Measurements from ENCODE around the gene CFAP46. TPM values are rescaled to one million over a fixed set of nuclear protein-coding genes. Genes with fewer than 3 reads are reported as not detected.
A peak's percentile ranks its signal among the peaks of the same experiment; 100 is the strongest.
"Not testable (repeated sequence)": the region's sequence is repeated elsewhere in the genome, so short reads cannot be mapped to it uniquely, and the experiment has no call there.

Gene CFAP46
- total RNA-seq, 6 donors from 2014 or later: 0.60 to 28.3 (median 8.0) TPM

DNA sequence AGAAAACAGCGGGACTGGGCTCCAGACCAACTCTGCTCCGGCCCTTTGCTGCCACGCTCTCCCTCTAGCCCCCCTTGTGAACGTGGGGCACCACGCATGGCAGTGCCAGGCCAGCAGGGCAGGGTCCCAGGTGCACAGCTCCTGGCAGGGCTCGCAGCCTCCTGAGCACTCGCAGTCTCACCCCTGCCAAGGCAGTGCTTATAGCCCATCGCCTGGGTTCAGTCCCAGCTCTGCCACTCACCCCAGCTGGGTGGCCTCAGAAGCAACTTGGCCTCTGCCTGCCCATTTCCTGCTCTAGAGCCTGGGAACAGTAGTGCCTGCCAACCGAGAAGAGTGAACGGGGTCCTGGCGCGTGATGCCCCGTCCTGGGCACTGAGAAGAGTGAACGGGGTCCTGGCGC, 36.3 kb downstream of the CFAP46 start:
- H3K4me3 ChIP-seq: no peak overlapping the region
- DNase-seq (peak in 1 of 2 donors; percentile 56), ATAC-seq (ENCODE audit: low FRiP score in 2 of 2) (no peak)
- no peak overlapping the region for H3K27ac ChIP-seq
- H3K27me3 ChIP-seq: no peaks in the 10 kb centered on the region
- no peaks in the 10 kb centered on the region for H3K36me3 ChIP-seq
- 81 to 91% methylated on average over 8 to 15 of the region's 15 CpGs for WGBS, 2 donors
- no peaks in the 10 kb centered on the region for H3K4me1 ChIP-seq
- TF ChIP-seq POLR2AphosphoS5 (IDR thresholded peaks at IDR 0.05) (no peak), POLR2A (IDR thresholded peaks at IDR 0.05) (no peak), EP300 (IDR thresholded peaks at IDR 0.05) (no peak)
- TF ChIP-seq, protein P1, sequence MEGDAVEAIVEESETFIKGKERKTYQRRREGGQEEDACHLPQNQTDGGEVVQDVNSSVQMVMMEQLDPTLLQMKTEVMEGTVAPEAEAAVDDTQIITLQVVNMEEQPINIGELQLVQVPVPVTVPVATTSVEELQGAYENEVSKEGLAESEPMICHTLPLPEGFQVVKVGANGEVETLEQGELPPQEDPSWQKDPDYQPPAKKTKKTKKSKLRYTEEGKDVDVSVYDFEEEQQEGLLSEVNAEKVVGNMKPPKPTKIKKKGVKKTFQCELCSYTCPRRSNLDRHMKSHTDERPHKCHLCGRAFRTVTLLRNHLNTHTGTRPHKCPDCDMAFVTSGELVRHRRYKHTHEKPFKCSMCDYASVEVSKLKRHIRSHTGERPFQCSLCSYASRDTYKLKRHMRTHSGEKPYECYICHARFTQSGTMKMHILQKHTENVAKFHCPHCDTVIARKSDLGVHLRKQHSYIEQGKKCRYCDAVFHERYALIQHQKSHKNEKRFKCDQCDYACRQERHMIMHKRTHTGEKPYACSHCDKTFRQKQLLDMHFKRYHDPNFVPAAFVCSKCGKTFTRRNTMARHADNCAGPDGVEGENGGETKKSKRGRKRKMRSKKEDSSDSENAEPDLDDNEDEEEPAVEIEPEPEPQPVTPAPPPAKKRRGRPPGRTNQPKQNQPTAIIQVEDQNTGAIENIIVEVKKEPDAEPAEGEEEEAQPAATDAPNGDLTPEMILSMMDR (IDR thresholded peaks at IDR 0.05): no peak
- no peaks in the 10 kb centered on the region for H3K9me3 ChIP-seq

DNA sequence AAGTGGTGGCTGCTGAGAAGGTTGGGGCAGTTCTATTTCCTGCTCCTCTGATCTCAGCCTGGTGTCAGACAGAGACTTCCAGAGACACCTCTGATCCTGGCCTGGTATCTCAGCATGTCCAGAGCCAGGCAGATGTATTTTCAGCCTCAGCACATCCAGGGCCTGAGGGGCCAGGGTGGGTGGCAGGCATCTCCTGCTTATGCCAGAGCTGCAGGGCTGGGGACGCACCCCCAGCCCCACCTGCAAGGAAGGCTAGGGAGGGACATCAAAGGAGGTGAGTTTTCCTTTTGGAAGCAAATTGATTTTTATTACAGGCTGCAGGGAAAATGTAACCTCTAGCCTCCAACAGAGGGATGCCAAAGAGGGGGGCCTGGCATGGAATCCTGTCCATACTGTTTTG, 36.7 kb downstream of the CFAP46 start:
- DNase-seq (no peak), ATAC-seq (ENCODE audit: low FRiP score in 2 of 2) (no peak)
- H3K27ac ChIP-seq: no peak overlapping the region
- no peaks in the 10 kb centered on the region for H3K4me1 ChIP-seq
- H3K4me3 ChIP-seq: no peak overlapping the region
- H3K9me3 ChIP-seq: no peaks in the 10 kb centered on the region
- TF ChIP-seq POLR2AphosphoS5 (IDR thresholded peaks at IDR 0.05) (no peak), POLR2A (IDR thresholded peaks at IDR 0.05) (no peak), EP300 (IDR thresholded peaks at IDR 0.05) (no peak)
- TF ChIP-seq, protein P1 (IDR thresholded peaks at IDR 0.05): no peak
- H3K36me3 ChIP-seq: no peaks in the 10 kb centered on the region
- 100% methylated on average over 1 of the region's 1 CpG for WGBS, 2 donors
- H3K27me3 ChIP-seq: no peaks in the 10 kb centered on the region

DNA sequence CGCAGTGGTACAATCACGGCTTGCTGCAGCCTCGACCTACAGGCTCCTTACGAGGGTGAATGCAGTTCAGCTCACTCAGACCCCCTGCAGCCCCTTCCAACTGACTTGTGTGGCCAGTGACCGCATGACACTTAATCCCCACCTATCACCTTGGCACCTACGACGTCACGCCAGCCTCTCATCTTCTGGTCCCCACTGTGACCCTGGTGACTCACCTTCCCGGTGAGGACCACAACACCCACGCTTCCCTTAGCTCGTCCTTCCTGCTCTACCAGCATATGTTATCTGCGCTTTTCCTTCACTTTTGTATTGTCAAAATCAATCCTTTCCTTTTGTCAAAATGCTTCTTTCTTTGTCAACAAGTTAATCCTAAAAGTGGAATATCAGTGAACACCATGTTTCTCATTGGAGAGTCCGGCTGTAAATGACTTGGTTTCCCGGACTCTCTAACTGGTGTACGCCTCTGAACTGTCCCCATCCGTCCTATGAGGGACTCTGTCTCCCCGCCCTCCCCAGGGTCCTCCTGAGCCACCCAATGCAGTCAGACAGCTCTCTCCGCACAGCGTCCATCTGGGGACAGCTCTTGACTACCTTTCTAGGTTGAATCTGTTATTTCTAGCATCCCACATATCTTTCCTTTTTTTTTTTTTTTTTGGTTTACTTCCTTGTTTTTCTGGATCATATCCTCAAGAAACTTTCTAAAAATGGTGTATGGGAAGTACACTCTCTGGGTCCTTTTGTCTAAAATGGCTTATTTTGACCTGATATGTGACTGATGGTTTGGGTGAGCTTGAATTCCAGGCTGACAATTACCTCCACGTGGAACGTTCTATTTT, 37.3 kb downstream of the CFAP46 start:
- Histone ChIP-seq H3K27ac (no peak overlapping the region), H3K9me3 (no peaks in the 10 kb centered on the region), H3K4me1 (no peaks in the 10 kb centered on the region), H3K4me3 (no peak overlapping the region), H3K27me3 (no peaks in the 10 kb centered on the region), H3K36me3 (no peaks in the 10 kb centered on the region)
- 77 to 81% methylated on average over 21 of the region's 21 CpGs for WGBS, 2 donors
- no peak for DNase-seq
- no peak for ATAC-seq (ENCODE audit: low FRiP score in 2 of 2)
- TF ChIP-seq POLR2A (IDR thresholded peaks at IDR 0.05) (no peak), EP300 (IDR thresholded peaks at IDR 0.05) (no peak), POLR2AphosphoS5 (IDR thresholded peaks at IDR 0.05) (no peak)
- TF ChIP-seq, protein P1 (IDR thresholded peaks at IDR 0.05): no peak

DNA sequence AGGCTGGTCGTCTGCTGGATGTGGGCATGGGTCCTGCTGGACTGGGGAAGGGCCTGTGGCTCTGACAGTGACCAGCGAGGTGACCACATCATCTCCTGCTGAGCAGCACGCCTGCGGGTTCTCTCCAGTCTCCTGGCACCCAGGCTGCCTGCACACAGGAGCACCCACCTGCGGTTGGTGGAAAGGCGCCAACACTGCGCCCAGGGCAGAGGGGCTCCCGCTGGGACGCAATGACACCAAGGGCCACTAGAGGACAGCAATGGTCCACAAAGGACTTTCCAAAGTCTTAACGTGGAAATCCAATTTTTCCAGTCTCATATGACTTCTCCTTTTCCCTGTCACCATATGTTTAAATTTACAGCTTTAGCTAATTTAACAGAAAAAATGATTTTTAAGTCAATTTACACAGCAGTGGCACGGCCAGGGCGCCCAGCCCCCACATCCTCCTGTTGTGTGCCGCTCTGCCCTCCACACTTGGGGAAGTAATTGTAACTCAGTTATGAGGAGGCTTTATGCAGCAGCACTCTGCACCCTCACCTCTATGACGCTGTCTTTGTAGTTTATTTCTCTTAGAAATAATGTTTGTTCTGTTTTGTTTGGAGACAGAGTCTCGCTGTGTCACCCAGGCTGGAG, 38.1 kb downstream of the CFAP46 start:
- peak in 1 of 2 donors; percentile 47 for ATAC-seq (ENCODE audit: low FRiP score in 2 of 2)
- WGBS, 2 donors: 25 to 38% methylated on average over 10 to 15 of the region's 15 CpGs

DNA sequence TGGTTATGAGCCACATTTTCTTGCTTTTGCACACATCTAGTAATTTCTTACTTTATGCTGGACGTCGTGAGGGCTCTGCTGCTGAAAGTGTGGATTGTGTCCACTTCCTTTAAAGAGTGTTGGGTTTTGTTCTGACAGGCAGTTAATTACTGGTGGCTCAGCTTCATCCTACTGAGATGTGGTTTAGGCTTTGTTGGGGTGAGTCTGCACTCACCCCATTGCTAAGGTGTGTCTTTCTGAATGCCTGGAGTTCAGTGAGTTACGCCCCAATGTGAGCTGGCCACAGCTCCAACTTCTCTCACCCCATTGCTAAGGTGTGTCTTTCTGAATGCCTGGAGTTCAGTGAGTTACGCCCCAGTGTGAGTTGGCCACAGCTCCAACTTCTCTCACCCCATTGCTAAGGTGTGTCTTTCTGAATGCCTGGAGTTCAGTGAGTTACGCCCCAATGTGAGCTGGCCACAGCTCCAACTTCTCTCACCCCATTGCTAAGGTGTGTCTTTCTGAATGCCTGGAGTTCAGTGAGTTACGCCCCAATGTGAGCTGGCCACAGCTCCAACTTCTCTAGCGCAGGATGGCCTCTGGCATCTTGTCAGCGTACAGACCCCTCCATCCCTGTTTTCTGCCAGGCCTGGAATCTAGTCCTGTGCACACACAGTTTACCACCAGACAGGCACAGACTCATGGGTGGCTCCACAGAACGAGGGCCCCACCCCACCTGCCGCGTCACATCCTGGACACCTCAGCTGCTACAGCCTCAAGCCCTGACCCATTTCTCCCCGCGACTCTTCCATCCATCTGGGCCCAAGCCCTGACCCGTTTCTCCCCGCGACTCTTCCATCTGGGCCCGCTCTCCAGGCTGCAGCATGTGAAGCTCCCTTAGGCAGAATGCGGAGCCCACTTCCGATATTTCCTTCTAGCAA, 39.5 kb downstream of the CFAP46 start:
- H3K27me3 ChIP-seq; H3K9me3 ChIP-seq; DNase-seq; ATAC-seq (ENCODE audit: low FRiP score in 2 of 2); H3K36me3 ChIP-seq; H3K4me3 ChIP-seq; H3K4me1 ChIP-seq; H3K27ac ChIP-seq: not testable (repeated sequence)
- 84 to 89% methylated on average over 18 to 19 of the region's 19 CpGs for WGBS, 2 donors

More for the DNA sequence above, 38.1 kb downstream of the CFAP46 start:
- no peak overlapping the region for H3K27ac ChIP-seq
- no peaks in the 10 kb centered on the region for H3K9me3 ChIP-seq
- H3K4me3 ChIP-seq: no peak overlapping the region
- TF ChIP-seq, protein P1 (IDR thresholded peaks at IDR 0.05): peak; percentile 49 to 80 (median 64)
- no peak for TF ChIP-seq EP300 (IDR thresholded peaks at IDR 0.05)
- peak in 1 of 2 donors; percentile 43 for DNase-seq
- H3K27me3 ChIP-seq: no peaks in the 10 kb centered on the region
- no peaks in the 10 kb centered on the region for H3K4me1 ChIP-seq
- H3K36me3 ChIP-seq: no peaks in the 10 kb centered on the region

All from upper lobe of left lung (tissue), 6 donors.